ENCODE measurements around the gene ECEL1.

ECEL1 gene

DNA sequence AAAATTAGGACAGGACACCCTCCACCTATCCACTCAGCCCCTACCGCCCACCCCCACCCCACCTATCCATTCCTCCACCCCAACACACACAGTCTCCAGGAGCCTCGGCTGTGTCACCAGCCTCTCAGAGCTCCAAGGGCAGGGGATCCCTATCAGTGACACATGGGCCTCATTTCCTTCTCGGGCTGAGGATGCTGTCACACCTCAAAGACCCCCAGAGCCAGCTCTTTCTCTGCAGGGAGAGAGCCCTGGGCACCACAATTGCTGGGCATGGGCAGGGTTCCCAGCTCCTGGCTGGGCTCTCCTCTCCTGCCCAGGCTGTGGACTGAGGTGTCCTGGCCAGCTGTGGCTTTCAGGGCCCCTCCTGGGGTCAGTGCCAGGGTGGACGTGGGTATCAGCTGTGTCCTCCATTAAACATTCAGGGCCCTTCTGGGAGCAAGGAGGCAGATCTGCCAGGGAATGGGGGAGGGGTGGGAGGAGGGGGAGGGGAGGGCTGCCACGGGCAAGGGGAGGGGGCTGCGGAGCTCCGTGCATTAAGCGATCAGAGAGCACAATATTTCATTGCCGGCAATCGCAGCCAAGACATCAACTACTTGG, 14.3 kb upstream of the ECEL1 start:
- Histone ChIP-seq H4K20me1 (ENCODE audit: insufficient read depth) (no peaks in the 10 kb centered on the region), H3K27ac (no peak overlapping the region), H3K4me3 (IDR thresholded peaks at IDR 0.05; ENCODE audit: insufficient read depth, low read depth, low read length) (no peak overlapping the region), H3K27me3 (ENCODE audit: insufficient read depth, low read depth) (peaks cover 28% of the 10 kb centered on the region), H3K4me1 (ENCODE audit: low read depth, poor library complexity, severe bottlenecking) (no peaks in the 10 kb centered on the region), H3K4me2 (no peak overlapping the region), H3K9ac (no peak overlapping the region), H3K79me2 (ENCODE audit: insufficient read depth, low read depth) (no peaks in the 10 kb centered on the region), H2AFZ (ENCODE audit: low read depth) (no peak overlapping the region), H3K36me3 (ENCODE audit: insufficient read depth) (no peaks in the 10 kb centered on the region)
- TF ChIP-seq, protein P1, sequence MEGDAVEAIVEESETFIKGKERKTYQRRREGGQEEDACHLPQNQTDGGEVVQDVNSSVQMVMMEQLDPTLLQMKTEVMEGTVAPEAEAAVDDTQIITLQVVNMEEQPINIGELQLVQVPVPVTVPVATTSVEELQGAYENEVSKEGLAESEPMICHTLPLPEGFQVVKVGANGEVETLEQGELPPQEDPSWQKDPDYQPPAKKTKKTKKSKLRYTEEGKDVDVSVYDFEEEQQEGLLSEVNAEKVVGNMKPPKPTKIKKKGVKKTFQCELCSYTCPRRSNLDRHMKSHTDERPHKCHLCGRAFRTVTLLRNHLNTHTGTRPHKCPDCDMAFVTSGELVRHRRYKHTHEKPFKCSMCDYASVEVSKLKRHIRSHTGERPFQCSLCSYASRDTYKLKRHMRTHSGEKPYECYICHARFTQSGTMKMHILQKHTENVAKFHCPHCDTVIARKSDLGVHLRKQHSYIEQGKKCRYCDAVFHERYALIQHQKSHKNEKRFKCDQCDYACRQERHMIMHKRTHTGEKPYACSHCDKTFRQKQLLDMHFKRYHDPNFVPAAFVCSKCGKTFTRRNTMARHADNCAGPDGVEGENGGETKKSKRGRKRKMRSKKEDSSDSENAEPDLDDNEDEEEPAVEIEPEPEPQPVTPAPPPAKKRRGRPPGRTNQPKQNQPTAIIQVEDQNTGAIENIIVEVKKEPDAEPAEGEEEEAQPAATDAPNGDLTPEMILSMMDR (conservative IDR thresholded peaks at IDR 0.05; ENCODE audit: low read depth, low read length) = no peak

DNA sequence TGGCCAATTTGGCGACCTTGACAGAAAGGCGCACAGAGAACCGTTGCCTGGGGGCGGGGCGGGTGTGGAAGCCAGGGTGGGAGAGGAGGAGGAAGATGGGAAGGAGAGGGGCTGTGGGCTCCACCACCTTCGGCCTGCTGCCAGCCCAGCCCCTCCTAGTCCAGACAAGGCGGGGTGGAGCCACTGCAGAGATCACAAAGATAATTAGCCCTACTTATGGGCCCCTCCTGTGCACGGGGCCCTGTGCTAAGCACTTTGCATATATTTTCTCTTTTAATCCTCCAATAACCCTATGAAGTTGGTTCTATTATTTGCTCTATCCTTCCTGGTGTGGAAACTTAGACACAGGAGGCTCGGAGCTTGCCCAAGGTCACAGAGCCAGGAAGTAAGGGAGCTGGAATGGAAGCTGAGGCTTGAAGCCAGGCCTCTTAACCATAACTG, 13.7 kb upstream of the ECEL1 start:
- H4K20me1 ChIP-seq (ENCODE audit: insufficient read depth) = no peaks in the 10 kb centered on the region
- H2AFZ ChIP-seq (ENCODE audit: low read depth) = no peak overlapping the region
- no peak overlapping the region for H3K27ac ChIP-seq
- no peak overlapping the region for H3K4me3 ChIP-seq (IDR thresholded peaks at IDR 0.05; ENCODE audit: insufficient read depth, low read depth, low read length)
- no peak overlapping the region for H3K9ac ChIP-seq
- no peak overlapping the region for H3K4me2 ChIP-seq
- TF ChIP-seq, protein P1 (conservative IDR thresholded peaks at IDR 0.05; ENCODE audit: low read depth, low read length) = no peak
- H3K4me1 ChIP-seq (ENCODE audit: low read depth, poor library complexity, severe bottlenecking) = no peaks in the 10 kb centered on the region
- H3K27me3 ChIP-seq (ENCODE audit: insufficient read depth, low read depth) = peaks cover 24% of the 10 kb centered on the region
- H3K79me2 ChIP-seq (ENCODE audit: insufficient read depth, low read depth) = no peaks in the 10 kb centered on the region
- no peaks in the 10 kb centered on the region for H3K36me3 ChIP-seq (ENCODE audit: insufficient read depth)

DNA sequence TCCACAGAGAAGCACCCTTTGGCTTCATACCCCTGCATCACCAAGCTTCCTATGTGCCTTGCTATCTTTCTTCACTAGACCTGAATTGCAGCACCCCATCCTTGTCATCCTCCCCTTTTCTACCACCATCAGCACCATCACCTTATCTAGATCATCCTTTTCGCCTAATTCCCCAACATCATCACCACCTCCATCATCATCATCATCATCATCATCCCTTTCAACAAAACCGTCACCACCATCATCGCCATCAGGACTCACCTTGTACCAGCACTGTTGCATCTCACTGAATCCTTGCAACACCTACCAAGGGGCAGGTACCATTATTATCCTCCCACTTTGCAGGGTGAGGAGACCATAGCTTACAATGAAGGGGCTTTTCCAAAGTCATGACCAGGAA, 10.8 kb upstream of the ECEL1 start:
- H4K20me1 ChIP-seq (ENCODE audit: insufficient read depth) = no peaks in the 10 kb centered on the region
- TF ChIP-seq, protein P1 (conservative IDR thresholded peaks at IDR 0.05; ENCODE audit: low read depth, low read length) = no peak
- H2AFZ ChIP-seq (ENCODE audit: low read depth) = no peak overlapping the region
- no peak overlapping the region for H3K9ac ChIP-seq
- no peaks in the 10 kb centered on the region for H3K36me3 ChIP-seq (ENCODE audit: insufficient read depth)
- H3K79me2 ChIP-seq (ENCODE audit: insufficient read depth, low read depth) = no peaks in the 10 kb centered on the region
- H3K4me1 ChIP-seq (ENCODE audit: low read depth, poor library complexity, severe bottlenecking) = no peaks in the 10 kb centered on the region
- H3K27me3 ChIP-seq (ENCODE audit: insufficient read depth, low read depth) = peaks cover 4% of the 10 kb centered on the region; the same call in 1 of the 2 replicates
- H3K27ac ChIP-seq = no peak overlapping the region
- H3K4me2 ChIP-seq = no peak overlapping the region
- no peak overlapping the region for H3K4me3 ChIP-seq (IDR thresholded peaks at IDR 0.05; ENCODE audit: insufficient read depth, low read depth, low read length)

DNA sequence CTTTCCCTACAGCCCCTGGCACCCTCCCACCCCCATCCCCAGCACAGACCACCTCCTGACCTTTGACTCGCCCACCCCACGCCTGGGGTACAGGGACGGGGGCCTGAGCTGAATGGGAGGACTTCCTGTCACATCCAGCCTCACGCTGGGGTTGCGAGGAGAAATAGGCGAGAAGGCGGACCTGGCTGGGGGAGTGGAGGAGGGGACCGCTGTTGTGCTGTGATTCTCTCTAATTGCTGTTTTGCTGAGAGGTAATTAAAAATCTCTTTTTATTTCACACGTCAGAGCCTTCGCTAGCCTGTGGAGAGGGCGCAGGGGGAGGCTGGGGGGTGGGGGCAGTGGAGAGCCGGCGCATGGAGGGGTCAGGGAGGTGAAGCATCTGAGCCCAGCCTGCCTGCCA, 9.7 kb upstream of the ECEL1 start:
- Histone ChIP-seq H3K27me3 (ENCODE audit: insufficient read depth, low read depth) (peaks cover 4% of the 10 kb centered on the region; the same call in 1 of the 2 replicates), H3K79me2 (ENCODE audit: insufficient read depth, low read depth) (no peaks in the 10 kb centered on the region), H2AFZ (ENCODE audit: low read depth) (no peak overlapping the region), H3K27ac (no peak overlapping the region), H3K36me3 (ENCODE audit: insufficient read depth) (no peaks in the 10 kb centered on the region), H3K9ac (no peak overlapping the region), H4K20me1 (ENCODE audit: insufficient read depth) (no peaks in the 10 kb centered on the region), H3K4me2 (no peak overlapping the region), H3K4me1 (ENCODE audit: low read depth, poor library complexity, severe bottlenecking) (no peaks in the 10 kb centered on the region), H3K4me3 (IDR thresholded peaks at IDR 0.05; ENCODE audit: insufficient read depth, low read depth, low read length) (no peak overlapping the region)
- TF ChIP-seq, protein P1 (conservative IDR thresholded peaks at IDR 0.05; ENCODE audit: low read depth, low read length) = no peak

Data from KMS-11 (cell line).